PC-9 (cell line): ENCODE results near the gene C18orf32. TPM values are rescaled to one million over a fixed set of nuclear protein-coding genes. Genes with fewer than 3 reads are reported as not detected.

Experiments used
- BruUV-seq: library from RNA; stranded (reverse); fragments of 400-500 nt; replicated peaks from 2 replicates; lab custom pipeline; 2021; lab: Mats Ljungman, UMichigan
- CTCF ChIA-PET: fragments of 300-600 bp; sonication (Branson Sonifier 250); formaldehyde crosslinking; loops from one replicate; lab custom pipeline; 2022; ENCODE audit warnings: antibody characterized with exemption; lab: Charles Lee
- POLR2A ChIA-PET: fragments of 300-600 bp; sonication (Branson Sonifier 250); formaldehyde crosslinking; loops from one replicate; lab custom pipeline; 2022; ENCODE audit warnings: antibody characterized with exemption; ENCODE audit not compliant: unreplicated experiment; lab: Charles Lee
- DNase-seq, 2 experiments: peaks; one replicate each; pipeline versions ENCODE4 v3.0.0 to v3.0.0-alpha.2; 2015 to 2022; ENCODE audit warnings: mixed read lengths in 1 of 2
- H2AFZ ChIP-seq: fragments of 200-600 bp; sonication (generic); 2 replicates; pipeline ENCODE4 v1.8.1; 2017; ENCODE audit warnings: antibody characterized with exemption
- H3F3A ChIP-seq: fragments of 200-600 bp; sonication (generic); 2 replicates; pipeline ENCODE4 v1.8.1; 2017; ENCODE audit warnings: antibody characterized with exemption, mild to moderate bottlenecking, low read depth; ENCODE audit not compliant: insufficient read depth
- H3K27ac ChIP-seq: fragments of 200-600 bp; sonication (generic); 2 replicates; pipeline ENCODE4 v1.6.1; 2016; ENCODE audit warnings: mixed run types
- H3K27me3 ChIP-seq: fragments of 200-600 bp; sonication (generic); 2 replicates; pipeline ENCODE4 v1.6.1; 2016; ENCODE audit warnings: low read depth, mixed run types; ENCODE audit not compliant: insufficient read depth
- H3K36me3 ChIP-seq: fragments of 200-600 bp; sonication (generic); 2 replicates; pipeline ENCODE4 v1.6.1; 2016; ENCODE audit warnings: low read depth, mixed run types
- H3K4me1 ChIP-seq: fragments of 200-600 bp; sonication (generic); replicated peaks from 2 replicates; pipeline ENCODE4 v1.6.1; 2016; ENCODE audit warnings: mixed run types; ENCODE audit not compliant: insufficient read depth
- H3K4me2 ChIP-seq: fragments of 200-600 bp; sonication (generic); 2 replicates; pipeline ENCODE4 v1.6.1; 2017; ENCODE audit warnings: mixed run types
- H3K4me3 ChIP-seq: fragments of 200-600 bp; sonication (generic); 2 replicates; pipeline ENCODE4 v1.6.1; 2016; ENCODE audit warnings: mixed run types
- H3K79me2 ChIP-seq: fragments of 200-600 bp; sonication (generic); 2 replicates; pipeline ENCODE4 v1.6.1; 2017; ENCODE audit warnings: low read depth, mixed run types
- H3K9me2 ChIP-seq: fragments of 200-600 bp; sonication (generic); 2 replicates; pipeline ENCODE4 v1.8.1; 2017; ENCODE audit warnings: mild to moderate bottlenecking; ENCODE audit not compliant: insufficient read depth
- H3K9me3 ChIP-seq: fragments of 200-600 bp; sonication (generic); 2 replicates; pipeline ENCODE4 v1.8.1; 2016; ENCODE audit warnings: low read depth; ENCODE audit not compliant: insufficient read depth
- H4K20me1 ChIP-seq: fragments of 200-600 bp; sonication (generic); 2 replicates; pipeline ENCODE4 v1.8.1; 2017; ENCODE audit not compliant: insufficient read depth
- EZH2 ChIP-seq: fragments of 200-600 bp; sonication (generic); IDR thresholded peaks from 2 replicates; pipeline ENCODE4 v1.8.0; 2017; ENCODE audit warnings: antibody characterized with exemption, low read depth
- intact Hi-C: fragments of 100-400 bp; cut with micrococcal nuclease; formaldehyde crosslinking; loops from one replicate; pipeline ENCODE4 v1.10.0; 2022; ENCODE audit not compliant: unreplicated experiment
- total RNA-seq: library from RNA; stranded (reverse); gene quantifications from 2 replicates; pipeline ENCODE4 v1.2.3, GENCODE V29; 2021
- TF ChIP-seq, protein P1 (sequence below): fragments of 200-600 bp; sonication (generic); conservative IDR thresholded peaks from 2 replicates; pipeline ENCODE4 v1.6.1; 2017; ENCODE audit warnings: mixed run types, antibody characterized with exemption, mild to moderate bottlenecking, moderate library complexity

C18orf32 gene
- total RNA-seq, 1 experiment from 2014 or later, result 19.2 TPM

DNA sequence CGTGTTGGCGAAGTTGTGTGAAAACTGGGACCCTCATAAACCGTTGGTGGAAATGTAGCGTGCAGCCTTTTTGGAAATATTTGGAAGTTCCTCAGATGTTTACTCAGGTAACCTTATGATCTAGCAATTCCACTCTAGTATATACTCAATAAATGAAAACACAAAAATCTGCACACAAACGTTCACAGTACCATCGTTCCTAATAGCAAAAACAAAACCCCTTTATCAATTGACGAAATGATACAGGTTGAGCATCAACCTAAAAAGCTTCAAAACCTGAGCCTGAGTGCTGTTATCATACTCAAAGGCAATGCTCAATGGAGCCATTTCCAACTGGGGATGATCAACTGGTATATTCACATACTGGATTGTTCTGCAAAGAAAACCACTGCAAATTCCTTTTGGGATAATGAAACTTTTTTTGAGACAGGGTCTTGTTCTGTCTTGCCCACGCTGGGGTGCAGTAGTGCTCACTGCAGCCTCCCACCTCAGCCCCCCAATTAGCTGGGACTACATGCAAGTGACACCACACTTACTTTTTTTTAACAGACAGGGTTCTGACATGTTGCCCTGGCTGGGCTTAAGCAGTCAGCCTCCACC, 777 bp upstream of the C18orf32 start:
- CTCF ChIA-PET, result interaction anchor here (0.6 to 1.2 kb wide), 2 partner anchors 371 to 466 kb away, joined by 3 to 4 read pairs; no protein-coding TSS in a partner anchor

DNA sequence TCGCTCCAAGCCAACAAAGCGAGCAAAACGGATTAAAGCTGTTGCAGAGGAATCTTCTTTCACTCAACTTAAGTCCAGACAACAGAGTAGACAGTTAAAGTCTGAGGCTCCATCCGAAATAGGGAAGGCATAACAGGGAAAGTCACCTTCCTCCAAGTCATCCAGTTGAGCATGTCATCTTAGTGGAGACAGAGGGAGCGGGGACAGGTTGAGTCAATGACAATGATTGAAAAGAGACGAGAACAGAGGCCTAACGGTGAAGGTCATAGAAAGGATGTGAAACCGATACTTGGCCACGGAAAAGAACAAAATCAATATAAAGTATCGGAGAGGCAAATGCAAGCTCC, 455 bp downstream of the C18orf32 start:
- ChIA-PET CTCF (interaction anchor here (0.5 to 1.2 kb wide), 3 partner anchors 244 to 394 kb away, joined by 4 to 6 read pairs (median 5); no protein-coding TSS in a partner anchor), POLR2A (no interaction called here)
- intact Hi-C loops, result no loop called here
- Histone ChIP-seq H3K9me2 (no peaks in the 10 kb centered on the region), H3K4me1 (peaks cover 31% of the 10 kb centered on the region), H2AFZ (peak overlapping the region; percentile 78), H3K27ac (peak overlapping the region; percentile 97), H3K9me3 (no peaks in the 10 kb centered on the region), H3K4me3 (peak overlapping the region; percentile 92), H3K4me2 (peak overlapping the region; percentile 97), H3F3A (peaks cover 52% of the 10 kb centered on the region), H3K36me3 (peaks cover 40% of the 10 kb centered on the region), H3K27me3 (no peaks in the 10 kb centered on the region), H4K20me1 (peaks cover 18% of the 10 kb centered on the region; the same call in 1 of the 2 replicates), H3K79me2 (peaks cover 56% of the 10 kb centered on the region)
- TF ChIP-seq, protein P1, sequence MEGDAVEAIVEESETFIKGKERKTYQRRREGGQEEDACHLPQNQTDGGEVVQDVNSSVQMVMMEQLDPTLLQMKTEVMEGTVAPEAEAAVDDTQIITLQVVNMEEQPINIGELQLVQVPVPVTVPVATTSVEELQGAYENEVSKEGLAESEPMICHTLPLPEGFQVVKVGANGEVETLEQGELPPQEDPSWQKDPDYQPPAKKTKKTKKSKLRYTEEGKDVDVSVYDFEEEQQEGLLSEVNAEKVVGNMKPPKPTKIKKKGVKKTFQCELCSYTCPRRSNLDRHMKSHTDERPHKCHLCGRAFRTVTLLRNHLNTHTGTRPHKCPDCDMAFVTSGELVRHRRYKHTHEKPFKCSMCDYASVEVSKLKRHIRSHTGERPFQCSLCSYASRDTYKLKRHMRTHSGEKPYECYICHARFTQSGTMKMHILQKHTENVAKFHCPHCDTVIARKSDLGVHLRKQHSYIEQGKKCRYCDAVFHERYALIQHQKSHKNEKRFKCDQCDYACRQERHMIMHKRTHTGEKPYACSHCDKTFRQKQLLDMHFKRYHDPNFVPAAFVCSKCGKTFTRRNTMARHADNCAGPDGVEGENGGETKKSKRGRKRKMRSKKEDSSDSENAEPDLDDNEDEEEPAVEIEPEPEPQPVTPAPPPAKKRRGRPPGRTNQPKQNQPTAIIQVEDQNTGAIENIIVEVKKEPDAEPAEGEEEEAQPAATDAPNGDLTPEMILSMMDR, result no peak
- no peak for TF ChIP-seq EZH2
- no TSS peak for BruUV-seq
- DNase-seq, result no peak

More for the DNA sequence above, 777 bp upstream of the C18orf32 start:
- BruUV-seq, result no TSS peak
- Histone ChIP-seq H3K4me3 (peak overlapping the region; percentile 92; the same call in 1 of the 2 replicates), H2AFZ (no peak overlapping the region), H3K27ac (peak overlapping the region; percentile 97), H3F3A (peaks cover 55% of the 10 kb centered on the region), H3K9me3 (no peaks in the 10 kb centered on the region), H4K20me1 (peaks cover 18% of the 10 kb centered on the region; the same call in 1 of the 2 replicates), H3K79me2 (peaks cover 63% of the 10 kb centered on the region), H3K4me1 (peaks cover 31% of the 10 kb centered on the region), H3K4me2 (peak overlapping the region; percentile 97), H3K36me3 (peaks cover 38% of the 10 kb centered on the region), H3K27me3 (no peaks in the 10 kb centered on the region), H3K9me2 (no peaks in the 10 kb centered on the region)
- POLR2A ChIA-PET, result interaction anchor here (0.5 kb wide), 1 partner anchor 10 kb away, joined by 4 read pairs; no protein-coding TSS in a partner anchor
- intact Hi-C loops, result no loop called here
- no peak for DNase-seq
- TF ChIP-seq, protein P1, result no peak
- no peak for TF ChIP-seq EZH2

DNA sequence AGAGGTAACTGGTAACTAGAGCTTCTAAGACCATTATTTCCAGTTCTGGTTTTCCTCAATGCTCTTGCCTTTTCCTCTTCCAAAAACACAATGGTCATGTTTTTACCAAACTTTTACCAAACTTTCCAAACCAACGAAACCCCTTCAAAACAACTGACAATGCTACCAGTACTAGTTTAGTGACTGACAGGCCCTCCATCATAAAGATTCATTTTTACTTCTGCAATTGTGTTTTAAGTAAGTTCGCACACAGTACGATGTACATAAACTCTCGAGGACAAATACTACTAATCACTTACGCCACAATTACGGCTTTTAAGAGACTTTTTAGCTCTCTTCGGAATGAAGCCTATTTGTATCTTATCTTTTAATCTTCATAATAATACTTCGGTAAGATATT, 900 bp downstream of the C18orf32 start:
- ChIA-PET CTCF (interaction anchor here (0.5 to 0.6 kb wide), 3 partner anchors 245 to 737 kb away, joined by 4 to 6 read pairs (median 5); no protein-coding TSS in a partner anchor), POLR2A (no interaction called here)
- TF ChIP-seq EZH2, result no peak
- TF ChIP-seq, protein P1, result no peak
- H3K4me2 ChIP-seq, result peak overlapping the region; percentile 97
- no TSS peak for BruUV-seq
- no peaks in the 10 kb centered on the region for H3K27me3 ChIP-seq
- H3K9me3 ChIP-seq, result no peaks in the 10 kb centered on the region
- DNase-seq, result no peak
- peak overlapping the region; percentile 92 for H3K4me3 ChIP-seq
- intact Hi-C loops, result no loop called here
- H2AFZ ChIP-seq, result no peak overlapping the region
- H3K4me1 ChIP-seq, result peaks cover 30% of the 10 kb centered on the region
- peaks cover 51% of the 10 kb centered on the region for H3K79me2 ChIP-seq
- H3K9me2 ChIP-seq, result no peaks in the 10 kb centered on the region
- H3F3A ChIP-seq, result peaks cover 48% of the 10 kb centered on the region
- peaks cover 36% of the 10 kb centered on the region for H3K36me3 ChIP-seq
- peak overlapping the region; percentile 97 for H3K27ac ChIP-seq
- H4K20me1 ChIP-seq, result peaks cover 18% of the 10 kb centered on the region; the same call in 1 of the 2 replicates
